Panc1 (cell line): ENCODE data around the gene ATG10. TPM values are rescaled to one million over a fixed set of nuclear protein-coding genes. Genes with fewer than 3 reads are reported as not detected.
"Not testable (repeated sequence)": the region's sequence is repeated elsewhere in the genome, so short reads cannot be mapped to it uniquely, and the experiment has no call there.

ENCODE experiments used
- ATAC-seq: fragments of 200-7000 bp; cut with Tn5 transposase; 2 replicates; pipeline ENCODE4 v1.9.1; 2020; ENCODE audit warnings: mild to moderate bottlenecking, moderate library complexity
- BruUV-seq: library from RNA; stranded (reverse); fragments of 400-500 nt; replicated peaks from 2 replicates; lab custom pipeline; 2021; lab: Mats Ljungman, UMichigan
- CTCF ChIA-PET: fragments of 300-600 bp; sonication (Branson Sonifier 250); formaldehyde crosslinking; loops from one replicate; lab custom pipeline; 2022; ENCODE audit warnings: antibody characterized with exemption; lab: Charles Lee
- POLR2A ChIA-PET: fragments of 300-600 bp; sonication (Branson Sonifier 250); formaldehyde crosslinking; loops from one replicate; lab custom pipeline; 2022; ENCODE audit warnings: antibody characterized with exemption; lab: Charles Lee
- DNase-seq: peaks from one replicate; pipeline ENCODE4 v3.0.0-alpha.2; 2010; ENCODE audit warnings: low read depth, low spot score
- H3K27ac ChIP-seq: 2 replicates; pipeline ENCODE4 v1.5.1; 2011; ENCODE audit warnings: mild to moderate bottlenecking, low read length, inconsistent platforms
- H3K27me3 ChIP-seq: fragments of 200-500 bp; sonication (Bioruptor generic); 2 replicates; pipeline ENCODE4 v1.6.0; 2014; ENCODE audit warnings: low read length, inconsistent platforms; ENCODE audit not compliant: control insufficient read depth, insufficient read depth
- H3K36me3 ChIP-seq: fragments of 200-500 bp; sonication (Bioruptor generic); 2 replicates; pipeline ENCODE4 v1.5.1; 2014; ENCODE audit warnings: inconsistent platforms, mild to moderate bottlenecking, low read length, moderate library complexity; ENCODE audit not compliant: control insufficient read depth, insufficient read depth
- H3K4me1 ChIP-seq: 2 replicates; pipeline ENCODE4 v1.5.1; 2011; ENCODE audit warnings: inconsistent platforms, mild to moderate bottlenecking, low read length, moderate library complexity; ENCODE audit not compliant: control insufficient read depth, insufficient read depth
- H3K4me3 ChIP-seq, 2 experiments: 2 replicates each; pipeline ENCODE4 v1.5.1; 2011 to 2012; ENCODE audit warnings: low read depth in 2 of 2, low read length in 2 of 2, mild to moderate bottlenecking in 2 of 2, inconsistent platforms in 1 of 2, moderate library complexity in 1 of 2
- H3K9me3 ChIP-seq: fragments of 200-500 bp; sonication (Bioruptor generic); 2 replicates; pipeline ENCODE4 v1.5.1; 2014; ENCODE audit warnings: low read depth, mild to moderate bottlenecking, inconsistent platforms, low read length, moderate library complexity; ENCODE audit not compliant: control insufficient read depth, insufficient read depth
- POLR2AphosphoS5 ChIP-seq: IDR thresholded peaks from 2 replicates; pipeline ENCODE4 v1.6.1; 2012; ENCODE audit warnings: mild to moderate bottlenecking, low read depth, low read length, moderate library complexity
- REST ChIP-seq, 2 experiments: IDR thresholded peaks; 2 replicates each; pipeline ENCODE4 v1.6.1; 2011 to 2012; ENCODE audit warnings: low read depth in 2 of 2, control low read depth in 1 of 2, low read length in 1 of 2, mild to moderate bottlenecking in 1 of 2, moderate library complexity in 1 of 2; ENCODE audit not compliant: insufficient read depth in 1 of 2
- SIN3A ChIP-seq: IDR thresholded peaks from 2 replicates; pipeline ENCODE4 v1.6.1; 2012; ENCODE audit warnings: low read depth, mild to moderate bottlenecking, low read length, moderate library complexity, borderline replicate concordance; ENCODE audit not compliant: insufficient read depth
- TCF7L2 ChIP-seq: IDR thresholded peaks from 2 replicates; pipeline ENCODE4 v1.6.1; 2011; ENCODE audit warnings: mild to moderate bottlenecking, low read depth, low read length, inconsistent platforms
- in situ Hi-C: cut with HindIII; loops from 2 replicates; pipeline ENCODE4 v1.10.0; 2016; ENCODE audit warnings: low sequenced_read_pairs, low pct_unique_long_range_greater_than_20kb
- intact Hi-C: fragments of 100-400 bp; cut with micrococcal nuclease; formaldehyde crosslinking; loops from one replicate; pipeline ENCODE4 v1.10.0; 2022; ENCODE audit not compliant: unreplicated experiment
- total RNA-seq: library from RNA; stranded (reverse); gene quantifications from one replicate; pipeline ENCODE4 v1.2.1, GENCODE V29; 2021; ENCODE audit not compliant: unreplicated experiment
- TF ChIP-seq, protein P1 (sequence below): fragments of 450-650 bp; IDR thresholded peaks from 2 replicates; pipeline ENCODE4 v1.5.1; 2017; ENCODE audit warnings: mild to moderate bottlenecking

ATG10 gene
- total RNA-seq, 1 experiment from 2014 or later, result 14.0 TPM

GRCh38 chr5:82058710-82059109 is 86.9 kb downstream of the ATG10 start:
- no peak for TF ChIP-seq TCF7L2
- TF ChIP-seq POLR2AphosphoS5, result no peak
- no peak for TF ChIP-seq SIN3A
- TF ChIP-seq, protein P1, sequence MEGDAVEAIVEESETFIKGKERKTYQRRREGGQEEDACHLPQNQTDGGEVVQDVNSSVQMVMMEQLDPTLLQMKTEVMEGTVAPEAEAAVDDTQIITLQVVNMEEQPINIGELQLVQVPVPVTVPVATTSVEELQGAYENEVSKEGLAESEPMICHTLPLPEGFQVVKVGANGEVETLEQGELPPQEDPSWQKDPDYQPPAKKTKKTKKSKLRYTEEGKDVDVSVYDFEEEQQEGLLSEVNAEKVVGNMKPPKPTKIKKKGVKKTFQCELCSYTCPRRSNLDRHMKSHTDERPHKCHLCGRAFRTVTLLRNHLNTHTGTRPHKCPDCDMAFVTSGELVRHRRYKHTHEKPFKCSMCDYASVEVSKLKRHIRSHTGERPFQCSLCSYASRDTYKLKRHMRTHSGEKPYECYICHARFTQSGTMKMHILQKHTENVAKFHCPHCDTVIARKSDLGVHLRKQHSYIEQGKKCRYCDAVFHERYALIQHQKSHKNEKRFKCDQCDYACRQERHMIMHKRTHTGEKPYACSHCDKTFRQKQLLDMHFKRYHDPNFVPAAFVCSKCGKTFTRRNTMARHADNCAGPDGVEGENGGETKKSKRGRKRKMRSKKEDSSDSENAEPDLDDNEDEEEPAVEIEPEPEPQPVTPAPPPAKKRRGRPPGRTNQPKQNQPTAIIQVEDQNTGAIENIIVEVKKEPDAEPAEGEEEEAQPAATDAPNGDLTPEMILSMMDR, result no peak
- no peak for TF ChIP-seq REST (IDR thresholded peaks at IDR 0.05; ENCODE audit: insufficient read depth in 1 of 2, low read depth in 2 of 2, low read length in 1 of 2)
- in situ Hi-C loops (no loop called here), intact Hi-C loops (no loop called here)
- Histone ChIP-seq H3K9me3 (no peaks in the 10 kb centered on the region), H3K4me1 (no peaks in the 10 kb centered on the region), H3K4me3 (no peak overlapping the region), H3K36me3 (no peaks in the 10 kb centered on the region), H3K27ac (no peak overlapping the region), H3K27me3 (no peaks in the 10 kb centered on the region)
- DNase-seq (no peak), ATAC-seq (no peak)
- no TSS peak for BruUV-seq
- CTCF ChIA-PET, result no interaction called here
- POLR2A ChIA-PET, result no interaction called here

DNA sequence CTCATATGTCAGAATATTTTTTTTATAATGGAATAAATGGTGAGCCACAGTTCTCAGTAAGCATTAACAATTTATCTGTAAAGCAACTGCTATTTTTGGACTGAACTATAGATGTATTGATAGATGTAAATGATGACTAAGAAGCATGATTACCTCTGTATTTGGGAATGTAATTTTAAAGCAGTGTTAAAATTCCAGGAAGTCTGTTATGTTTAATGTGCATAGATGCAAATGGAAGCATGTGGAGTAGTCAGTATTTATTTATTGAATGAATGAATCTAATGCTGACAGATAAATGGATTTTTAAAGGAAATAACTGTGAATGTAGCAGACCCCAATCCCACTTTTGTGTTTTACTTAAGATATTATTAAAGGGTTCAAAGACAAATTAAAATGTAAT is 95.0 kb downstream of the ATG10 start:
- Histone ChIP-seq H3K4me1 (no peaks in the 10 kb centered on the region), H3K36me3 (no peaks in the 10 kb centered on the region), H3K9me3 (no peaks in the 10 kb centered on the region), H3K27me3 (no peaks in the 10 kb centered on the region), H3K4me3 (no peak overlapping the region), H3K27ac (no peak overlapping the region)
- BruUV-seq, result no TSS peak
- POLR2A ChIA-PET, result no interaction called here
- intact Hi-C loops (no loop called here), in situ Hi-C loops (no loop called here)
- TF ChIP-seq SIN3A (no peak), TCF7L2 (no peak), REST (IDR thresholded peaks at IDR 0.05; ENCODE audit: insufficient read depth in 1 of 2, low read depth in 2 of 2, low read length in 1 of 2) (no peak), POLR2AphosphoS5 (no peak)
- TF ChIP-seq, protein P1, result no peak
- CTCF ChIA-PET, result no interaction called here
- DNase-seq, result no peak
- no peak for ATAC-seq

DNA sequence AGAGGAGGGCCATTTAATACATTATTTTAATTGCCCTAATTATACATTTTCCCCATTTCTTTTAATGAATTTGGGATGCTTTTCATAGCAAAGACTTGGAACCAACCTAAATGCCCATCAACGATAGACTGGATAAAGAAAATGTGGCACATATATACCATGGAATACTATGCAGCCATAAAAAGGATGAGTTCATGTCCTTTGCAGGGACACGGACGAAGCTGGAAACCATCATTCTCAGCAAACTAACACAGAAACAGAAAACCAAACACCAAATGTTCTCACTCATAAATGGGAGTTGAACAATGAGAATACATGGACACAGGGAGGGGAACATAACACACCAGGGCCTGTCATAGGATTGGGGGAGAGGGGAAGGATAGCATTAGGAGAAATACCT is 96.2 kb downstream of the ATG10 start:
- BruUV-seq, in situ Hi-C loops, CTCF ChIA-PET: not testable (repeated sequence)

More for the DNA sequence above, 96.2 kb downstream of the ATG10 start:
- H3K27me3 ChIP-seq, ATAC-seq, DNase-seq, POLR2A ChIA-PET, H3K4me1 ChIP-seq, H3K27ac ChIP-seq, intact Hi-C loops, H3K9me3 ChIP-seq, H3K36me3 ChIP-seq, H3K4me3 ChIP-seq: not testable (repeated sequence)
